Measurements from ENCODE around the gene SMC3.

- no peak for TF ChIP-seq POLR2A (IDR thresholded peaks at IDR 0.05; ENCODE audit: low read depth, low read length)
- no peak for TF ChIP-seq POLR2AphosphoS5 (IDR thresholded peaks at IDR 0.05; ENCODE audit: low read depth, low read length)
- no peak for TF ChIP-seq TAF1 (IDR thresholded peaks at IDR 0.05; ENCODE audit: borderline replicate concordance, low read depth, low read length)
These were observed 77.3 kb downstream of the SMC3 start for GRCh38 chr10:110644598-110645462.

Measured in GM12892 (cell line).